Immature natural killer cell (primary cell): ENCODE measurements around the gene CRYBB3. TPM values are rescaled to one million over a fixed set of nuclear protein-coding genes. Genes with fewer than 3 reads are reported as not detected.
"Not testable (repeated sequence)": the region's sequence is repeated elsewhere in the genome, so short reads cannot be mapped to it uniquely, and the experiment has no call there.

ENCODE experiments used
- DNase-seq, 3 donors: peaks; one replicate each; pipeline ENCODE4 v3.0.0; 2022; ENCODE audit warnings: mixed read lengths in 1 of 3
- H3K27ac Mint-ChIP-seq, 6 donors: one replicate each; pipeline ENCODE4 v1.8.0; 2020; ENCODE audit warnings: mixed read lengths in 6 of 6, mild to moderate bottlenecking in 5 of 6, inconsistent platforms in 4 of 6, moderate library complexity in 3 of 6
- H3K27me3 Mint-ChIP-seq, 3 donors: one replicate each; pipeline ENCODE4 v1.8.0; 2020 to 2021; ENCODE audit warnings: low read depth in 3 of 3, mild to moderate bottlenecking in 3 of 3, mixed read lengths in 3 of 3, moderate library complexity in 3 of 3, inconsistent platforms in 1 of 3
- H3K36me3 Mint-ChIP-seq, 3 donors: one replicate each; pipeline ENCODE4 v1.8.0; 2020; ENCODE audit warnings: mixed read lengths in 3 of 3, inconsistent platforms in 2 of 3, mild to moderate bottlenecking in 2 of 3
- H3K4me1 Mint-ChIP-seq, 2 donors: one replicate each; pipeline ENCODE4 v1.8.0; 2020; ENCODE audit warnings: inconsistent platforms in 2 of 2, mild to moderate bottlenecking in 2 of 2, mixed read lengths in 2 of 2, moderate library complexity in 1 of 2
- H3K4me3 Mint-ChIP-seq, 5 donors: one replicate each; pipeline ENCODE4 v1.8.0; 2020; ENCODE audit warnings: mild to moderate bottlenecking in 5 of 5, mixed read lengths in 5 of 5, inconsistent platforms in 3 of 5, moderate library complexity in 3 of 5
- H3K9me3 Mint-ChIP-seq, 6 donors: one replicate each; pipeline ENCODE4 v1.8.0; 2020; ENCODE audit warnings: mild to moderate bottlenecking in 6 of 6, mixed read lengths in 6 of 6, inconsistent platforms in 4 of 6, moderate library complexity in 3 of 6
- polyA plus RNA-seq, 3 donors: library from polyadenylated mRNA; unstranded; fragments of 300-500 nt; fragmentation: Illumina TruSeq; gene quantifications; one replicate each; pipeline ENCODE4 v1.2.3, GENCODE V29; 2021

CRYBB3 gene
- polyA plus RNA-seq, 3 donors from 2014 or later: not detected

DNA sequence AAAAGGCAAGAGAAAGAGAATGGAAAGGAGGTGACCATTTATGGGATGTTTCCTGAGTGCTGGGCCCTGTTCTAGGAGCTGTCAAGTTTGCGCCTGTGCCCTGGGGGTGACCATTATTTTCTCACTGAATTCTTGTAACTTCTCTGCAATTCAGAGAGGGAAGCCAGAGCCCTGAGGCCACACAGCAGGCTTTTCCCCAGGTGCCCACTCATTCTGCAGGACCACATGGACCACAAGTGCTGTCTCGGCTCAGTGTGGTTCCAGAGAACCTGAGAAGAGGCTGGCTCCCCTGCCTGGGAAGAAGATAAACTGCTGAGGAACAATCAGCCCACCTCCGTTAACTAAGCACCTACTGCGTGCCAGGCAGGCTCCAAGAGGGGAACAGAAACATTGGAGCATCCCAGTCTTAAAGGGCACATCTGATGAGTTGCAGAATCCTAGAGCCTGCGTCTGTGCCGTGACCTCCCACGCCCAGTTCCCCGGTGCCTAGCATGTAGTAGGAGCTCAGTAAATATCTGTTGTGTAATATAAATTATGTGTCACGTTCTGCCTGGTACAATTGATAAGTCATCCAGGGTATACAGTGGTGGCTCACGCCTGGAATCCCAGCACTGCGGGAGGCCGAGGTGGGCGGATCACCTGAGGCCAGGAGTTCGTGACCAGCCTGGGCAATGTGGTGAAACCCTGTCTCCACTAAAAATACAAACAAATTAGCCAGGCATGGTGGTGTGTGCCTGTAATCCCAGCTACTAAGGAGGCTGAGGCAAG, 31.6 kb upstream of the CRYBB3 start:
- DNase-seq: no peak
- peaks cover 4 to 9% (median 4%) of the 10 kb centered on the region in 3 donors for H3K27me3 Mint-ChIP-seq
- peaks cover 6 to 7% of the 10 kb centered on the region in 2 donors for H3K4me1 Mint-ChIP-seq
- H3K9me3 Mint-ChIP-seq: no peaks in the 10 kb centered on the region
- no peak overlapping the region for H3K27ac Mint-ChIP-seq
- no peaks in the 10 kb centered on the region for H3K36me3 Mint-ChIP-seq
- no peak overlapping the region for H3K4me3 Mint-ChIP-seq

DNA sequence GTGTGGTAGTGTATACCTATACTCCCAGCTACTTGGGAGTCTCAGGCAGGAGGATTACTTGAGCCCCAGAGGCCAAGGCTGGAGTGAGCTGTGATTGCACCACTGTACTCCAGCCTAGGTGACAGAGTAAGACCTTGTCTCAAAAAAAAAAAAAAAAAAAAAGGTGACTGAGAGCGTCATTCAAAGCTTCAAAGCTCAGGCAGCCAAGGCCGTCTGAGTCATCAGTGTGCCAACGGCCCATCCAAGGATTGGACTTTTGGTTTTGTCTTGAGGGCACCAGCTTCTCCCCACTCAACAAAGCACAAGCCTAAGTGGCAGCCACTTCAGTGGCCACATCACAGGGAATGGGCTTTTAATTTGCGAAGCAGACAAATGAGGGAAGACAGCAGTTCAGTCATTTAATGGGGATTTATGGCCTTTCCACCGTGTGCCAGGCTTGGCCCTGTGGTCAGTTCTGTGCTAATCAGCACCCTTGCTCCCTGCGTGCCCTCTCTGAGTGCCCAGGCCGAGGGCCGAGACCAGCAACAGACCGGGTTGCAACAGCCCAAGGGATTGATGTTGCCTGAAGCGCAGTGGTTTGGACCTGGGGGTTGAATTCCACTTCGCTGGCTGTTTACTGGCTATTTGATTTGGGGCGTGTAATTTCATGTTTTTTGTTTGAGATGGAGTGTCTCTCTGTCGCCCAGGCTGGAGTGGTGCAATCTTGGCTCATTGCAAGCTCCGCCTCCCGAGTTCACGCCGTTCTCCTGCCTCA, 30.2 kb upstream of the CRYBB3 start:
- Mint-ChIP-seq H3K36me3 (no peaks in the 10 kb centered on the region), H3K4me1 (peaks cover 6% of the 10 kb centered on the region in 2 donors), H3K9me3 (no peaks in the 10 kb centered on the region), H3K27ac (no peak overlapping the region), H3K4me3 (no peak overlapping the region), H3K27me3 (peaks cover 4 to 9% (median 4%) of the 10 kb centered on the region in 3 donors)
- DNase-seq: no peak

DNA sequence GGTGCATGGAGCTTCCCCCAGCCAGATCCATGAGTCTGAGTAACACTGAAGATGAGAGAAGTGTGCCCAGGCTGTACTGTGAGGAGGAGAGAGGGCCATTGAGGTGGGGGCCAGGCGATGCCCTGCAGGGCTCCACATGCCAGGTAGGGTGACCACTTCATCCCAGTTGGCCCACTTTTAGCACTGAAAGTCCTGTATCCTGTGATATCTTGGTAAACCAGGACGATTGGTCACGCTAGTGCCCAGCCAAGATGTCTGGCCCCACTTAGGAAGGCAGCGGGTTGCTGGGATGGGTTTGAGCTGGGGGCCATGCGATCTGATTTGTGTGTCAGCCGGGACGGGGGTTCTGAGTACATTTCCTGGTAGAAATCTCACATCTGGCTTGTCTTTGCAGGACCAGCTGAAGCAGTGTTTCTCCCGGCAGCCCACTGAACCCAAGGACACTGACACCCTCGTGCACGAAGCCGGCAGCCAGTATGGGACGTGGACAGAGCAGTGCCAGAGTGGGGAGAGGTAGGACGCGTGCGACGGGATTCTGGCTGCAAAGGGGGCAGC, 29.2 kb upstream of the CRYBB3 start:
- Mint-ChIP-seq H3K36me3 (no peaks in the 10 kb centered on the region), H3K27me3 (peaks cover 0 to 6% (median 0%) of the 10 kb centered on the region in 3 donors), H3K27ac (peak overlapping the region in 1 of 6 donors; percentile 61), H3K4me3 (no peak overlapping the region), H3K9me3 (no peaks in the 10 kb centered on the region), H3K4me1 (no peaks in the 10 kb centered on the region)
- DNase-seq: no peak

DNA sequence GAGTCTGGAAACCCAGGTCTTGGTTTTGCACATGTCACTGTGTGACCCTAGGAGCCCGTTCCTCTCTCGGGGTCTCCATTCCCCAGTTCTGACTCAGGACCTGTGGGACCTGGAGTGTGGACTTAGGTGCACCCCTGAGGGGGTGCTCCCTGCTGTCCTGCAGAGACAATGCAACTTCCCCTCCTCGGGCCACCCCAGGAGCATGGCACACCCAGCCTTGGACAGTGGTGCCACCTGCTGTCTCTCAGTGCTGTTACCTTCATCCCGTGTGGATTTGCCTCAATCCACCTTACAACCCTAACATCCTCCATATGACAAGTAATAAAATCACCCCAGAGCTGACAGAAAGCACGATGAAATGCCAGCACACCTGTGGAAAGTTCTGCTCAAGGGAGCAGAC, 27.5 kb upstream of the CRYBB3 start:
- no peak overlapping the region for H3K27ac Mint-ChIP-seq
- no peaks in the 10 kb centered on the region for H3K4me1 Mint-ChIP-seq
- no peaks in the 10 kb centered on the region for H3K9me3 Mint-ChIP-seq
- H3K4me3 Mint-ChIP-seq: no peak overlapping the region
- peak in 1 of 3 donors; percentile 9 for DNase-seq
- peaks cover 0 to 5% (median under 1%) of the 10 kb centered on the region in 3 donors for H3K36me3 Mint-ChIP-seq
- H3K27me3 Mint-ChIP-seq: peaks cover 0 to 4% (median 0%) of the 10 kb centered on the region in 3 donors

DNA sequence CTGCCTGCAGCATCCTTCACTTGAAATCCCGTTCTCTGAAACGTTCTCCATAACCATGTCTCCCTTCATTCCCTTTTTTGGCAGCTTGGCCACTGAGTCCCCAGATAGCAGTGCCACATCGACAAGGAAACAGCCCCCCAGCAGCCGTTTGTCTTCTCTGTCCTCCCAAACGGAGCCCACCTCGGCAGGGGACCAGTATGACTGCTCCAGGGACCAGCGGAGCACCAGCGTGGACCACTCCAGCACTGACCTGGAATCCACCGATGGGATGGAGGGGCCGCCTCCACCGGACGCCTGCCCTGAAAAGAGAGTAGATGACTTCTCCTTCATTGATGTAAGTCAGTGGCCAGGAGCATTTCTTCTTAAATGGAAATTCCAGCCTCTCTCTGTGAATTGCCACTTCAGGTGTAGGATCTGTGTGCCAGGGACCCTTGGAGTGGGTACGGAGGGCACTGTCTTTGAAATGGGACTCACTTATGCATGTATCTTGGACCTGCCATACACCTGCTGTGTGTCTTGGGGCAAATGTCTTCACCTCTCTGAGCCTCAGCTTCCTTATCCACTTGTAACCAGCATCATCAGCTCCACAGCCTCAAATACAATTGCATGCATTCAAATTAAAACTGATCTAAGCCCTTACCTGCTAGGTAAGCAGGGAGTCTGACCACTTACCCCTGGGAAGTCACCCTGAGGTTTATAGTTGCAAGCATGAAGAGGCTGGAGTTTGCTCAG, 25.3 kb upstream of the CRYBB3 start:
- no peak overlapping the region for H3K27ac Mint-ChIP-seq
- DNase-seq: no peak
- peaks cover 0 to 4% (median 0%) of the 10 kb centered on the region in 3 donors for H3K27me3 Mint-ChIP-seq
- peaks cover under 1 to 9% (median 4%) of the 10 kb centered on the region in 3 donors for H3K36me3 Mint-ChIP-seq
- H3K9me3 Mint-ChIP-seq: peaks cover 0 to 1% (median 0%) of the 10 kb centered on the region in 6 donors
- H3K4me3 Mint-ChIP-seq: no peak overlapping the region
- H3K4me1 Mint-ChIP-seq: peaks cover under 1 to 2% of the 10 kb centered on the region in 2 donors

DNA sequence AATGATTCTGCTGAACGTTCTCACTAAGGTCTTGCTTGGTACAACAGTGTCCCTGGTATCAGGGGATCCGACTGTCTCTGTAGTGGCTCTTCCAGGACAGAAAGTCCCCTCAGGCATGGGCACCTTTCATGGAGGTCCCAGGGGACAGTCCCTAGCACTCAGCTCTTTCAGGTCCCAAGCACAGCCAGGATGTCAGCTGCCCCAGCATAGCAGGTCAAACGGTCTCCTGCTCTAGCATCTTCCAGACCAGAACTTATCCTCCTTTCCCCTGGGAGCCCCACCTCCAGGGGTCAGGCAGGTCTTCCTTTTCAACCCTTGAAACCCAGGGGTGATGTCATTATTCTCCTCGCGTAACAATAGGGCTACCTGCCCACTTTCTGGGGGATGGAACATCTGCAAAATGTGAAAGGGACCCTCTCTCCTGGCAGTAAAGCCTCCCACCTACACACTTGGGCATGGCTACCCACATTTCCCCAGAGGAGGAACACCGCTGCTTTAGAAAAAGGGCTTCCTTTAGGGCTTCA, 24.7 kb upstream of the CRYBB3 start:
- H3K27ac Mint-ChIP-seq: no peak overlapping the region
- H3K27me3 Mint-ChIP-seq: peaks cover 2 to 7% (median 3%) of the 10 kb centered on the region in 3 donors
- no peak for DNase-seq
- peaks cover 3 to 15% (median 9%) of the 10 kb centered on the region in 3 donors for H3K36me3 Mint-ChIP-seq
- peaks cover 3 to 7% of the 10 kb centered on the region in 2 donors for H3K4me1 Mint-ChIP-seq
- no peak overlapping the region for H3K4me3 Mint-ChIP-seq
- peaks cover 0 to 4% (median under 1%) of the 10 kb centered on the region in 6 donors for H3K9me3 Mint-ChIP-seq

DNA sequence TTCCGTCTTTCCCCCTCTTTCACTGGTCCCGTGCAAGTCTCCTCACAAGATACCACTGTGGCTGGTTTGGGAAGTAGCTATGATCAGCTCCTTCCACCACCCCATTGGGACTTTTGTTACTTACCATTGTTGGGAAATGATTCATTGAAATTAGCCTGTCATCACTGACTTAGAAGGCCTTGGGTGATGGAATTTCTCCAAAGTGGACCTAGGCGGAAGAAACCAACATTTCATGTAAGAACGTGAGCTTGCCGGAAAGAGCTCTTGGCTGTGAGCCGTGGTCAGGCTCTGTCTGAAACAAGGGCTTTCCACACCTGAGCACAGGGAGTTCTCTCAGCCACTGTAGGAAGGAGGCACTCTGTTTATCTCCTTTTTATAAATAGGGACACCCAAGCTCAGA, 23.5 kb upstream of the CRYBB3 start:
- Mint-ChIP-seq H3K36me3 (peaks cover 3 to 15% (median 9%) of the 10 kb centered on the region in 3 donors), H3K27ac (no peak overlapping the region), H3K27me3 (peaks cover 3 to 7% (median 4%) of the 10 kb centered on the region in 3 donors), H3K9me3 (peaks cover 0 to 5% (median under 1%) of the 10 kb centered on the region in 6 donors), H3K4me1 (peaks cover 3 to 7% of the 10 kb centered on the region in 2 donors), H3K4me3 (no peak overlapping the region)
- no peak for DNase-seq

DNA sequence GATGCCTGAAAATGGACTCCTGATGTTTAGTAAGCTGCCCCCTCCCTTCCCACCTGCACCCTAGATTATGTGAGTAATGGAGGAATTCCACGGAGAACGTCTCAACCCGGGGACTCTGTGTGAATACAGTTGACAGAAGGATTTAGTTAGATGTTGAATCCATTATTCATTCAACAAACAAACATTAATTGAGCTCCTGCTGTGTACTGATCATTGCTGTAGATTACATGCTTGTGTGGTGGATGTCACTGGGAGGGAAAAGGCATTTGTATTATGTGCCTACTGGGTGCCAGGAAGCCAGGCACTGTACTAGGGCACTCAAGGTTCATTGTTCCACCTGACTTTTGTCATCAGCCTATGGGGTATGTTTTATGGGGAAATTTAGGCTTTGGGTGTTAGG, 22.9 kb upstream of the CRYBB3 start:
- no peak overlapping the region for H3K4me3 Mint-ChIP-seq
- H3K36me3 Mint-ChIP-seq: peaks cover 3 to 19% (median 9%) of the 10 kb centered on the region in 3 donors
- H3K4me1 Mint-ChIP-seq: peaks cover 3 to 7% of the 10 kb centered on the region in 2 donors
- no peak for DNase-seq
- peaks cover 0 to 5% (median under 1%) of the 10 kb centered on the region in 6 donors for H3K9me3 Mint-ChIP-seq
- peaks cover 3 to 7% (median 4%) of the 10 kb centered on the region in 3 donors for H3K27me3 Mint-ChIP-seq
- no peak overlapping the region for H3K27ac Mint-ChIP-seq

DNA sequence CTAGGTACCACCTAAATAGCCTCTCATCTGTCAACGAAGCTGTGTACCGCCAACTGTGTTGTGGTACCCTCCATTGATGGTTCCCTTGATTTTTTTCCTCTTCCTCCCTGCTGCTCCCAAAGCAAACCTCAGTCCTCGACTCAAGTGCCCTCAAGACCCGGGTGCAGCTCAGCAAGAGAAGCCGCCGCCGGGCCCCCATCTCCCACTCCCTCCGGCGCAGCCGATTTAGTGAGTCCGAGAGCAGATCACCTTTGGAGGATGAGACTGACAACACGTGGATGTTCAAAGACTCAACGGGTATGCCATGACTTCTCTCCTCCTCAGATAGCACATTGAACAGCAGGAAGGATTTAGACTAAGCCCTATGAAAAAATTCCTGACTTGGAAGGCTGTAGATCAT, 22.4 kb upstream of the CRYBB3 start:
- Mint-ChIP-seq H3K27me3 (peaks cover 3 to 7% (median 4%) of the 10 kb centered on the region in 3 donors), H3K27ac (no peak overlapping the region), H3K9me3 (peaks cover 0 to 5% (median under 1%) of the 10 kb centered on the region in 6 donors), H3K4me1 (peaks cover 3 to 7% of the 10 kb centered on the region in 2 donors), H3K36me3 (peaks cover 3 to 19% (median 10%) of the 10 kb centered on the region in 3 donors), H3K4me3 (no peak overlapping the region)
- no peak for DNase-seq

DNA sequence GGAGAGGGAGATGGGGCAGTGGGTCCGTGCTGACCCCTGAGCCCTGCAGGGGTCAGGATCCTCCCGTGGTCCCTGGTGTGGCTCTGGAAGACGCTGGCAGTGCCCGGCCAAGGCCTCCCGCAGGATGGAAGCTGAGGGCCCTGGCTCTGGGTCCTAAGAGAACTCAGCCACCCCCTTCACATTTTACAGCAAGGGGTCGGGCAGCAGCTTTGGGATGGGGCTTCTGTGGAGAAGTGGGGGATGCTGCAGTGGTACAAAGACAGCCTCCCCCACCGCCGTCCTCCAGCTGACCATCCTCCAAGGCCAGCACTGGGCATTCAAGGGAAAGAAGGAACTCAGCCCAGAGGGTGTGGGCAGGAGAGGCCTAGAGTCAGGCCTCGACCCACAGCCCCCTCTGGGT, 21.8 kb upstream of the CRYBB3 start:
- H3K27me3 Mint-ChIP-seq: peaks cover 3 to 5% (median 4%) of the 10 kb centered on the region in 3 donors
- peaks cover 3 to 7% of the 10 kb centered on the region in 2 donors for H3K4me1 Mint-ChIP-seq
- no peak overlapping the region for H3K27ac Mint-ChIP-seq
- no peak overlapping the region for H3K4me3 Mint-ChIP-seq
- H3K9me3 Mint-ChIP-seq: peaks cover 0 to 5% (median under 1%) of the 10 kb centered on the region in 6 donors
- DNase-seq: no peak
- peaks cover 3 to 19% (median 13%) of the 10 kb centered on the region in 3 donors for H3K36me3 Mint-ChIP-seq

DNA sequence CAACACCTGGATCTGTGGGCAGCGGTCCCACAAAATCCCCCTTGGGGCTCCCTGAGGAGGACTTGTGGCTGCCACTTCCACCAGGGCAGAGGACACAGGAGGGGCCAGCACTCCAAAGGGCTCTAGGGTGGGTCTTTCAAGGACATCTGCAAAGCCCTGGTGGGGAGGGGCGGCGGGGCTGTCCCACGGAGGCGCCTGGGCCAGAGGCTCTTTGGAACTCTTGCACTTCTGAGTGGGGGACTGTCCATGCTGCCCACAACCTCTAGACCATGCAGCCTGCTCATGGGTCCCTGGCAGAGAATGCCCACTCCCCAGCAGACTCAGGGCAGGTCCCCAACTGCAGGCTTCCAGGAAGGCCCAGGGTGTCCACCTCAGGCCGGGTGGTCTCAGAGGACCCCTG, 21.3 kb upstream of the CRYBB3 start:
- H3K27me3 Mint-ChIP-seq, H3K4me3 Mint-ChIP-seq, DNase-seq, H3K4me1 Mint-ChIP-seq, H3K9me3 Mint-ChIP-seq: not testable (repeated sequence)
- peak overlapping the region in 2 of 6 donors; percentile 66 to 81 for H3K27ac Mint-ChIP-seq
- H3K36me3 Mint-ChIP-seq: peaks cover 3 to 19% (median 13%) of the 10 kb centered on the region in 3 donors

DNA sequence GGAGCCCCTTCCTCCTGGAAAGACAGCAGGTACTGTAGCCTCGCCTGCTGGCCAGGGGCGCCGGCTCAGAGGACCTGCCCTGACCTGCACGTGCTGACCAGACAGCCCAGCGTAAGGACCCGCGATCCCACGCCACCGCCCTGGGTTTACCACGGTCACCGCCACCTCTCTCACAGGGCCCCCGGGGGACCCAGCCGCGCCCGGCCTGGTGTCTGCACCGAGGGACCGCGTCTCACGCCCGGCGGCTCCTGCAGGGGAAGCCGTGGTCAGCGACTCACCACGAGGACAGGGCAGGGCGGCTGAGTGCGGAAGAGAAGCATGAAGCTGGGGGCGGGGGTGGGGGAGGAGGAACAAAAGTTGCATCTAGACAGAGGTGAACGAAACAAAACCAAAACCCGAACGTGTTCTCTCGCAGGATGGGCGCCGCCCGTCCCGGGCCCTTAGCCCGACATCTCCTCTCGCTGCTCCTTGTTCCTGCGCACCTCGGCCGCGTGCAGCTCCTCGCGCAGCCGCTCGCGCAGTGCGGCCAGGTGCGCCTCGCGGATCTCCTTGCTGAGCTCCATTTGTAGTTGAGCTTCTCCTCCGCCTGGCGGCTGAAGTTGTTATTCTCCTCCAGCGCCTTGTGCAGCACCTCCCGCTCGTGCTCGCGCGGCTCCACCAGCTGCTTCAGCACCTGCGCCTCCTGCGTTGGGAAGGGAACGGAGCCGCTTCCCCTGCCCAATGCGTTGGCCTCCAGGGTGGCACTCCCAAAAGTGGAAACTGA, 20.6 kb upstream of the CRYBB3 start:
- not testable (repeated sequence) for H3K4me1 Mint-ChIP-seq, H3K27me3 Mint-ChIP-seq, H3K9me3 Mint-ChIP-seq
- DNase-seq: peak; percentile 67 to 79 (median 76)
- H3K4me3 Mint-ChIP-seq: peak overlapping the region in 3 of 5 donors; percentile 29 to 35 (median 33)
- peak overlapping the region in 1 of 6 donors; percentile 68 for H3K27ac Mint-ChIP-seq
- H3K36me3 Mint-ChIP-seq: peaks cover 3 to 19% (median 13%) of the 10 kb centered on the region in 3 donors
